HepG2 (cell line): ENCODE measurements around the gene TMEM266. TPM values are rescaled to one million over a fixed set of nuclear protein-coding genes. Genes with fewer than 3 reads are reported as not detected.
A peak's percentile ranks its signal among the peaks of the same experiment; 100 is the strongest.

Experiments
- BCL6 ChIP-seq: IDR thresholded peaks from 2 replicates; pipeline ENCODE4 v1.6.1; 2016; ENCODE audit warnings: missing genetic modification reagents, missing compliant biosample characterization
- EP300 ChIP-seq, 3 experiments: sonication (generic) in 1 of 3; formaldehyde crosslinking in 1 of 3; IDR thresholded peaks; 2 replicates each; pipeline versions ENCODE4 v1.5.1 to v1.6.1; 2011 to 2020; ENCODE audit warnings: low read depth in 2 of 3, low read length in 2 of 3, borderline replicate concordance in 1 of 3, improper control_type of control experiment in 1 of 3, mild to moderate bottlenecking in 1 of 3, missing genetic modification reagents in 1 of 3, moderate library complexity in 1 of 3
- LCORL ChIP-seq, 2 experiments: fragments of 450-650 bp in 1 of 2; sonication (generic) in 1 of 2; formaldehyde crosslinking in 1 of 2; IDR thresholded peaks; 2 replicates each; pipeline versions ENCODE4 v1.5.0 to v1.6.1; 2017 to 2020; ENCODE audit warnings: antibody characterized with exemption in 1 of 2, missing genetic modification reagents in 1 of 2
- MXI1 ChIP-seq: IDR thresholded peaks from 3 replicates; pipeline ENCODE4 v1.6.1; 2012; ENCODE audit warnings: low read depth, low read length, inconsistent platforms, borderline replicate concordance
- MYNN ChIP-seq: sonication (generic); formaldehyde crosslinking; IDR thresholded peaks from 2 replicates; pipeline ENCODE4 v1.4.0; 2020; ENCODE audit warnings: mild to moderate bottlenecking, low read depth, missing genetic modification reagents
- PHF5A ChIP-seq: IDR thresholded peaks from one replicate; pipeline ENCODE4 v1.6.1; 2018; ENCODE audit warnings: low read depth, missing genetic modification reagents; ENCODE audit not compliant: unreplicated experiment
- RCOR2 ChIP-seq: IDR thresholded peaks from 2 replicates; pipeline ENCODE4 v1.6.1; 2016; ENCODE audit warnings: missing biosample characterization, missing genetic modification reagents
- REL ChIP-seq: sonication (generic); formaldehyde crosslinking; conservative IDR thresholded peaks from 2 replicates; pipeline ENCODE4 v1.8.0; 2022; ENCODE audit warnings: mild to moderate bottlenecking, missing genetic modification reagents, moderate library complexity
- SOX6 ChIP-seq, 2 experiments: fragments of 450-650 bp in 1 of 2; sonication (generic) in 1 of 2; formaldehyde crosslinking in 1 of 2; IDR thresholded peaks; 2 replicates each; pipeline versions ENCODE4 v1.4.0 to v1.6.1; 2017 to 2020; ENCODE audit warnings: antibody characterized with exemption in 1 of 2, mild to moderate bottlenecking in 1 of 2, missing genetic modification reagents in 1 of 2
- TARDBP ChIP-seq: sonication (generic); formaldehyde crosslinking; IDR thresholded peaks from 2 replicates; pipeline ENCODE4 v1.8.0; 2022; ENCODE audit warnings: mild to moderate bottlenecking, missing genetic modification reagents
- TBX2 ChIP-seq: sonication (generic); formaldehyde crosslinking; IDR thresholded peaks from 2 replicates; pipeline ENCODE4 v1.5.0; 2020; ENCODE audit warnings: missing genetic modification reagents, mild to moderate bottlenecking, borderline replicate concordance
- TEAD2 ChIP-seq: sonication (generic); formaldehyde crosslinking; IDR thresholded peaks from 2 replicates; pipeline ENCODE4 v1.9.0; 2021; ENCODE audit warnings: missing genetic modification reagents
- WIZ ChIP-seq: sonication (generic); formaldehyde crosslinking; IDR thresholded peaks from 2 replicates; pipeline ENCODE4 v1.5.1; 2020; ENCODE audit warnings: mild to moderate bottlenecking, missing genetic modification reagents
- ZFYVE20 ChIP-seq: sonication (generic); formaldehyde crosslinking; IDR thresholded peaks from 2 replicates; pipeline ENCODE4 v1.8.0; 2023; ENCODE audit warnings: low read depth, mild to moderate bottlenecking, moderate library complexity, missing genetic modification reagents, borderline replicate concordance
- ZNF331 ChIP-seq: sonication (generic); formaldehyde crosslinking; IDR thresholded peaks from 2 replicates; pipeline ENCODE4 v1.4.0; 2020; ENCODE audit warnings: missing genetic modification reagents
- ZNF33A ChIP-seq: sonication (generic); formaldehyde crosslinking; IDR thresholded peaks from 2 replicates; pipeline ENCODE4 v1.5.1; 2020; ENCODE audit warnings: missing genetic modification reagents, mild to moderate bottlenecking, moderate library complexity, borderline replicate concordance
- ZNF530 ChIP-seq: sonication (generic); formaldehyde crosslinking; IDR thresholded peaks from 2 replicates; pipeline ENCODE4 v1.5.0; 2020; ENCODE audit warnings: low read depth, mild to moderate bottlenecking, missing genetic modification reagents
- ZNF777 ChIP-seq: sonication (generic); formaldehyde crosslinking; IDR thresholded peaks from 2 replicates; pipeline ENCODE4 v1.4.0; 2020; ENCODE audit warnings: missing genetic modification reagents
- polyA plus RNA-seq, 8 experiments: library from polyadenylated mRNA; depleted of rRNA in 3 of 8; stranded (reverse) in 7 of 8; unstranded in 1 of 8; fragments of >200 nt; fragmentation: Illumina TruSeq in 4 of 8; extraction: Trizol in 4 of 8; gene quantifications; 2 replicates each; pipeline versions ENCODE4 v1.2.1 to v1.2.3, GENCODE V29; 2011 to 2016; ENCODE audit warnings: low read depth in 4 of 8, missing spikeins in 1 of 8, mixed read lengths in 1 of 8; ENCODE audit not compliant: insufficient read depth in 1 of 8
- total RNA-seq, 5 experiments: library from RNA; depleted of rRNA; stranded (reverse); fragments of >200 nt; fragmentation: Illumina TruSeq; extraction: Trizol; gene quantifications; 2 replicates each; pipeline ENCODE4 v1.2.3, GENCODE V29; 2016; ENCODE audit warnings: low read depth in 1 of 5
- TF ChIP-seq, protein P1 (sequence below): sonication (generic); formaldehyde crosslinking; IDR thresholded peaks from 2 replicates; pipeline ENCODE4 v1.9.0; 2021; ENCODE audit warnings: missing genetic modification reagents, mild to moderate bottlenecking, borderline replicate concordance
- TF ChIP-seq, protein P2 (sequence below): IDR thresholded peaks from 2 replicates; pipeline ENCODE4 v1.6.1; 2016; ENCODE audit warnings: mild to moderate bottlenecking, missing biosample characterization, missing genetic modification reagents
- TF ChIP-seq, protein P3 (sequence below): sonication (generic); formaldehyde crosslinking; IDR thresholded peaks from 2 replicates; pipeline ENCODE4; 2020; ENCODE audit warnings: missing genetic modification reagents, mild to moderate bottlenecking, borderline replicate concordance
- TF ChIP-seq, protein P4 (sequence below): IDR thresholded peaks from 2 replicates; pipeline ENCODE4 v1.6.1; 2016; ENCODE audit warnings: control low read depth

TMEM266 gene
- total and polyA plus RNA-seq, 2 of the 13 experiments (the other 11 are each of a cell fraction or from before 2014, with no cell fraction given), result 0.04 TPM; not detected in 1

DNA sequence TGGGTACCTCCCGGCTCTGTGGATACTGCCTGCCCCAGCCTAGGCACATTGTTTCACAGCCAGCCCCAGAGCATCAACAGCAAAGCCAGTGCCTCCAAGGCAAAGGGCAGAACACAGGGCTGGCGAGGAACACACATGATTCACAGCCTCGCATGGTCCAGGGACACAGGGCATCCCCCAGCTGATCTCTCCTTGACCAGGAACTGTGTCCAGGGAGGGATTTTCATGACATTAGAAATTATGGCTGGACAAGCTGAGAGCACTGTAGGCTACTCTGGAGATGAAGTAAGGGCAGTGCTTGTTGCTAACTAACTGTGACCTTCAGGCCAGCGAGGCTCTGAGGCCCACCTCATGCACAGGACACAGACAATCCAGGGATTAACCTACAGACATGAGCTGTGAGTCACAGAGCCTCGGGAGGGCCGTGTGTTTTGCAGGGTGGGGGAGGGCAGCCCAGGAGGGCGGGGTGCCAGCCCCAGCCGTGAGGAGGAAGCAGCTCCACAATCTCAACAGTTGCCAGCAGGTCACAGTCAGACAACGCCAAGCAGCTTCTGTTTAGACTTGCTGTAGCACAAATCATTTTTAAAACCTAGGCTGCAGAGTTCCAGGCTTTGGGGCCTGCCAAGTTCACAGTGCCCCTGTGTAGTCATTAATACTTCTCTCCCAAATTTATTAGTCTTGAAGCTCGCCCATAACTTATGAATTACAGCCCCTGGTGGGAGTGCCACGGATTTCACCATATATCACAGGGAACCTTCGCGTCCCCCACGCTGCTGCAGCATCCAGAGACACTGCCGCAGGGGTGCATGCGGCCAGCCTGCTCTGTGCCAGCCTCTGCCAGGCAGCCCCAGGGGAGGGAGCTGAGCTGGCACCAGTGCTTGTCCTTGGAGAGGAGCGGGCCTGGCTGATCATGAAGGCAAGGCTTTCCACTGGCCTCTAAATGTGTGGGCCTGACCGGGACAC is 136.8 kb downstream of the TMEM266 start (continued):
- TF ChIP-seq, protein P1, sequence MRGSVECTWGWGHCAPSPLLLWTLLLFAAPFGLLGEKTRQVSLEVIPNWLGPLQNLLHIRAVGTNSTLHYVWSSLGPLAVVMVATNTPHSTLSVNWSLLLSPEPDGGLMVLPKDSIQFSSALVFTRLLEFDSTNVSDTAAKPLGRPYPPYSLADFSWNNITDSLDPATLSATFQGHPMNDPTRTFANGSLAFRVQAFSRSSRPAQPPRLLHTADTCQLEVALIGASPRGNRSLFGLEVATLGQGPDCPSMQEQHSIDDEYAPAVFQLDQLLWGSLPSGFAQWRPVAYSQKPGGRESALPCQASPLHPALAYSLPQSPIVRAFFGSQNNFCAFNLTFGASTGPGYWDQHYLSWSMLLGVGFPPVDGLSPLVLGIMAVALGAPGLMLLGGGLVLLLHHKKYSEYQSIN (CRISPR knock-in tag), result no peak
- no peak for TF ChIP-seq WIZ
- TF ChIP-seq TBX2 (CRISPR knock-in tag), result peak; percentile 53; the same call in 1 of the 2 replicates
- no peak for TF ChIP-seq SOX6 (IDR thresholded peaks at IDR 0.05)
- TF ChIP-seq SOX6 (CRISPR knock-in tag; IDR thresholded peaks at IDR 0.05), result peak; percentile 63
- TF ChIP-seq MYNN, result 0 out of 2 replicates have a peak, but pooled peaks have one; percentile 63
- no peak for TF ChIP-seq ZNF33A (CRISPR knock-in tag)
- no peak for TF ChIP-seq ZNF530
- TF ChIP-seq LCORL (IDR thresholded peaks at IDR 0.05), result no peak
- TF ChIP-seq LCORL (CRISPR knock-in tag; IDR thresholded peaks at IDR 0.05), result no peak
- peak in 1 of 2 experiments; percentile 13; a peak in 1 of 4 replicates for TF ChIP-seq EP300 (IDR thresholded peaks at IDR 0.05; ENCODE audit: low read depth in 2 of 2, low read length in 2 of 2)
- TF ChIP-seq EP300 (CRISPR knock-in tag; IDR thresholded peaks at IDR 0.05; ENCODE audit: borderline replicate concordance), result no peak
- TF ChIP-seq ZNF777 (CRISPR knock-in tag), result no peak
- no peak for TF ChIP-seq REL (CRISPR knock-in tag)
- peak; percentile 49; the same call in 1 of the 2 replicates for TF ChIP-seq BCL6 (CRISPR knock-in tag)
- TF ChIP-seq ZFYVE20 (CRISPR knock-in tag), result no peak
- peak; percentile 61; the same call in 1 of the 2 replicates for TF ChIP-seq ZNF331 (CRISPR knock-in tag)
- TF ChIP-seq, protein P2, sequence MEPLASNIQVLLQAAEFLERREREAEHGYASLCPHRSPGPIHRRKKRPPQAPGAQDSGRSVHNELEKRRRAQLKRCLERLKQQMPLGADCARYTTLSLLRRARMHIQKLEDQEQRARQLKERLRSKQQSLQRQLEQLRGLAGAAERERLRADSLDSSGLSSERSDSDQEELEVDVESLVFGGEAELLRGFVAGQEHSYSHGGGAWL (CRISPR knock-in tag), result no peak
- TF ChIP-seq, protein P3, sequence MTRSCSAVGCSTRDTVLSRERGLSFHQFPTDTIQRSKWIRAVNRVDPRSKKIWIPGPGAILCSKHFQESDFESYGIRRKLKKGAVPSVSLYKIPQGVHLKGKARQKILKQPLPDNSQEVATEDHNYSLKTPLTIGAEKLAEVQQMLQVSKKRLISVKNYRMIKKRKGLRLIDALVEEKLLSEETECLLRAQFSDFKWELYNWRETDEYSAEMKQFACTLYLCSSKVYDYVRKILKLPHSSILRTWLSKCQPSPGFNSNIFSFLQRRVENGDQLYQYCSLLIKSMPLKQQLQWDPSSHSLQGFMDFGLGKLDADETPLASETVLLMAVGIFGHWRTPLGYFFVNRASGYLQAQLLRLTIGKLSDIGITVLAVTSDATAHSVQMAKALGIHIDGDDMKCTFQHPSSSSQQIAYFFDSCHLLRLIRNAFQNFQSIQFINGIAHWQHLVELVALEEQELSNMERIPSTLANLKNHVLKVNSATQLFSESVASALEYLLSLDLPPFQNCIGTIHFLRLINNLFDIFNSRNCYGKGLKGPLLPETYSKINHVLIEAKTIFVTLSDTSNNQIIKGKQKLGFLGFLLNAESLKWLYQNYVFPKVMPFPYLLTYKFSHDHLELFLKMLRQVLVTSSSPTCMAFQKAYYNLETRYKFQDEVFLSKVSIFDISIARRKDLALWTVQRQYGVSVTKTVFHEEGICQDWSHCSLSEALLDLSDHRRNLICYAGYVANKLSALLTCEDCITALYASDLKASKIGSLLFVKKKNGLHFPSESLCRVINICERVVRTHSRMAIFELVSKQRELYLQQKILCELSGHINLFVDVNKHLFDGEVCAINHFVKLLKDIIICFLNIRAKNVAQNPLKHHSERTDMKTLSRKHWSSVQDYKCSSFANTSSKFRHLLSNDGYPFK (CRISPR knock-in tag), result no peak
- peak; percentile 46; the same call in 1 of the 2 replicates for TF ChIP-seq TARDBP
- TF ChIP-seq TEAD2 (CRISPR knock-in tag), result no peak
- TF ChIP-seq, protein P4, sequence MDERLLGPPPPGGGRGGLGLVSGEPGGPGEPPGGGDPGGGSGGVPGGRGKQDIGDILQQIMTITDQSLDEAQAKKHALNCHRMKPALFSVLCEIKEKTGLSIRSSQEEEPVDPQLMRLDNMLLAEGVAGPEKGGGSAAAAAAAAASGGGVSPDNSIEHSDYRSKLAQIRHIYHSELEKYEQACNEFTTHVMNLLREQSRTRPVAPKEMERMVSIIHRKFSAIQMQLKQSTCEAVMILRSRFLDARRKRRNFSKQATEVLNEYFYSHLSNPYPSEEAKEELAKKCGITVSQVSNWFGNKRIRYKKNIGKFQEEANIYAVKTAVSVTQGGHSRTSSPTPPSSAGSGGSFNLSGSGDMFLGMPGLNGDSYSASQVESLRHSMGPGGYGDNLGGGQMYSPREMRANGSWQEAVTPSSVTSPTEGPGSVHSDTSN (CRISPR knock-in tag), result no peak
- no peak for TF ChIP-seq PHF5A (CRISPR knock-in tag)
- peak; percentile 41; the same call in 1 of the 3 replicates for TF ChIP-seq MXI1
- 0 out of 2 replicates have a peak, but pooled peaks have one; percentile 44 for TF ChIP-seq RCOR2
